ENCODE data around the gene PLA2G2A. TPM values are rescaled to one million over a fixed set of nuclear protein-coding genes. Genes with fewer than 3 reads are reported as not detected.

The PLA2G2A gene
- total RNA-seq, 4 donors from 2014 or later = 6.4 to 69.0 (median 26.7) TPM

- Histone ChIP-seq H3K27ac (no peak overlapping the region), H3K4me3 (no peak overlapping the region), H3K36me3 (no peaks in the 10 kb centered on the region), H3K27me3 (no peaks in the 10 kb centered on the region), H3K4me1 (peaks cover 4% of the 10 kb centered on the region), H3K9me3 (no peaks in the 10 kb centered on the region)
- DNase-seq (ENCODE audit: low spot score in 2 of 2) = no peak
- WGBS = 31% methylated on average over 2 of the region's 2 CpGs
- TF ChIP-seq EP300 (IDR thresholded peaks at IDR 0.05) (no peak), CTCF (IDR thresholded peaks at IDR 0.05) (no peak), POLR2A (IDR thresholded peaks at IDR 0.05) (no peak), POLR2AphosphoS5 (IDR thresholded peaks at IDR 0.05) (no peak)
Observed at GRCh38 chr1:19949016-19949415, 30.4 kb downstream of the PLA2G2A start.

- Histone ChIP-seq H3K4me3 (no peak overlapping the region), H3K4me1 (peaks cover 4% of the 10 kb centered on the region), H3K36me3 (no peaks in the 10 kb centered on the region), H3K27ac (no peak overlapping the region), H3K27me3 (no peaks in the 10 kb centered on the region), H3K9me3 (no peaks in the 10 kb centered on the region)
- no peak for DNase-seq (ENCODE audit: low spot score in 2 of 2)
- WGBS = 76% methylated on average over 3 of the region's 3 CpGs
- no peak for TF ChIP-seq EP300 (IDR thresholded peaks at IDR 0.05)
- no peak for TF ChIP-seq CTCF (IDR thresholded peaks at IDR 0.05)
- no peak for TF ChIP-seq POLR2A (IDR thresholded peaks at IDR 0.05)
- TF ChIP-seq POLR2AphosphoS5 (IDR thresholded peaks at IDR 0.05) = no peak
Observed at GRCh38 chr1:19946971-19947370, 32.4 kb downstream of the PLA2G2A start.

GRCh38 chr1:19946331-19946751, 33.1 kb downstream of the PLA2G2A start:
- Histone ChIP-seq H3K4me1 (peaks cover 4% of the 10 kb centered on the region), H3K27ac (no peak overlapping the region), H3K36me3 (no peaks in the 10 kb centered on the region), H3K4me3 (no peak overlapping the region), H3K9me3 (no peaks in the 10 kb centered on the region), H3K27me3 (no peaks in the 10 kb centered on the region)
- TF ChIP-seq POLR2A (IDR thresholded peaks at IDR 0.05) (no peak), EP300 (IDR thresholded peaks at IDR 0.05) (no peak), POLR2AphosphoS5 (IDR thresholded peaks at IDR 0.05) (no peak), CTCF (IDR thresholded peaks at IDR 0.05) (no peak)
- 61% methylated on average over 6 of the region's 6 CpGs for WGBS
- no peak for DNase-seq (ENCODE audit: low spot score in 2 of 2)

- 14% methylated on average over 2 of the region's 2 CpGs for WGBS
- no peak for TF ChIP-seq POLR2A (IDR thresholded peaks at IDR 0.05)
- no peak for TF ChIP-seq EP300 (IDR thresholded peaks at IDR 0.05)
- TF ChIP-seq CTCF (IDR thresholded peaks at IDR 0.05) = no peak
- no peak for TF ChIP-seq POLR2AphosphoS5 (IDR thresholded peaks at IDR 0.05)
- Histone ChIP-seq H3K9me3 (no peaks in the 10 kb centered on the region), H3K4me1 (peaks cover 4% of the 10 kb centered on the region), H3K4me3 (no peak overlapping the region), H3K27me3 (no peaks in the 10 kb centered on the region), H3K27ac (no peak overlapping the region), H3K36me3 (no peaks in the 10 kb centered on the region)
- DNase-seq (ENCODE audit: low spot score in 2 of 2) = no peak
Observed at GRCh38 chr1:19945914-19946313, 33.5 kb downstream of the PLA2G2A start.

- WGBS = 89% methylated on average over 2 of the region's 2 CpGs
- Histone ChIP-seq H3K36me3 (no peaks in the 10 kb centered on the region), H3K4me3 (no peak overlapping the region), H3K9me3 (no peaks in the 10 kb centered on the region), H3K4me1 (no peaks in the 10 kb centered on the region), H3K27me3 (no peaks in the 10 kb centered on the region), H3K27ac (no peak overlapping the region)
- DNase-seq (ENCODE audit: low spot score in 2 of 2) = no peak
- TF ChIP-seq EP300 (IDR thresholded peaks at IDR 0.05) = no peak
- TF ChIP-seq POLR2AphosphoS5 (IDR thresholded peaks at IDR 0.05) = no peak
- no peak for TF ChIP-seq POLR2A (IDR thresholded peaks at IDR 0.05)
- TF ChIP-seq CTCF (IDR thresholded peaks at IDR 0.05) = no peak
Observed at GRCh38 chr1:19942657-19943056, 36.8 kb downstream of the PLA2G2A start.

Data from suprapubic skin (tissue), 4 donors.